Measurements from ENCODE around the gene TBC1D9. TPM values are rescaled to one million over a fixed set of nuclear protein-coding genes. Genes with fewer than 3 reads are reported as not detected.

Gene TBC1D9
- polyA plus RNA-seq, 1 of the 3 experiments (the other 2 are of a cell fraction) = 13.5 TPM

- TF ChIP-seq POLR2AphosphoS5 (IDR thresholded peaks at IDR 0.05; ENCODE audit: low read depth, low read length) (no peak), ELF1 (IDR thresholded peaks at IDR 0.05) (no peak), USF2 (IDR thresholded peaks at IDR 0.05; ENCODE audit: borderline replicate concordance, low read depth, low read length) (no peak), RCOR1 (IDR thresholded peaks at IDR 0.05; ENCODE audit: low read length) (no peak), NRF1 (IDR thresholded peaks at IDR 0.05; ENCODE audit: low read depth, low read length) (no peak), FOXJ3 (CRISPR knock-in tag; IDR thresholded peaks at IDR 0.05) (no peak), MXI1 (IDR thresholded peaks at IDR 0.05; ENCODE audit: low read depth, low read length) (no peak), YY1 (IDR thresholded peaks at IDR 0.05; ENCODE audit: low read depth) (no peak), USF1 (IDR thresholded peaks at IDR 0.05; ENCODE audit: borderline replicate concordance, low read depth) (no peak), MEF2A (IDR thresholded peaks at IDR 0.05; ENCODE audit: borderline replicate concordance, low read depth) (no peak), JUND (IDR thresholded peaks at IDR 0.05) (no peak)
Observed at GRCh38 chr4:140603286-140603685, 152.9 kb downstream of the TBC1D9 start (continued).

GRCh38 chr4:140602714-140603113, 153.5 kb downstream of the TBC1D9 start:
- POLR2A ChIA-PET = no interaction called here
- TF ChIP-seq YY1 (IDR thresholded peaks at IDR 0.05; ENCODE audit: low read depth) = no peak
- no peak for TF ChIP-seq FOXJ3 (CRISPR knock-in tag; IDR thresholded peaks at IDR 0.05)
- TF ChIP-seq GATA2 (CRISPR knock-in tag; IDR thresholded peaks at IDR 0.05) = no peak
- TF ChIP-seq ZBTB33 (IDR thresholded peaks at IDR 0.05; ENCODE audit: borderline replicate concordance, low read depth) = no peak
- no peak for TF ChIP-seq GABPA (IDR thresholded peaks at IDR 0.05; ENCODE audit: low read depth)
- TF ChIP-seq TCF12 (IDR thresholded peaks at IDR 0.05) = no peak
- TF ChIP-seq NFIC (IDR thresholded peaks at IDR 0.05; ENCODE audit: borderline replicate concordance) = no peak
- TF ChIP-seq USF1 (IDR thresholded peaks at IDR 0.05; ENCODE audit: borderline replicate concordance, low read depth) = no peak
- TF ChIP-seq SIN3A (IDR thresholded peaks at IDR 0.05; ENCODE audit: borderline replicate concordance, low read depth, low read length) = no peak
- TF ChIP-seq RAD21 (IDR thresholded peaks at IDR 0.05; ENCODE audit: low read length) = no peak
- TF ChIP-seq RCOR1 (IDR thresholded peaks at IDR 0.05; ENCODE audit: low read length) = no peak
- no peak for TF ChIP-seq PBX3 (IDR thresholded peaks at IDR 0.05)
- TF ChIP-seq CTCF (IDR thresholded peaks at IDR 0.05) = no peak
- no peak for TF ChIP-seq EP300 (IDR thresholded peaks at IDR 0.05; ENCODE audit: borderline replicate concordance in 1 of 2, low read depth in 1 of 2, low read length in 1 of 2)
- no peak for TF ChIP-seq RFX5 (IDR thresholded peaks at IDR 0.05; ENCODE audit: low read length)
- TF ChIP-seq TAF1 (IDR thresholded peaks at IDR 0.05; ENCODE audit: borderline replicate concordance, low read depth, low read length) = no peak
- no peak for TF ChIP-seq MAX (IDR thresholded peaks at IDR 0.05; ENCODE audit: low read depth)
- TF ChIP-seq JUND (IDR thresholded peaks at IDR 0.05) = no peak
- Histone ChIP-seq H3K27ac (ENCODE audit: low read depth in 2 of 2, low read length in 1 of 2) (no peak overlapping the region), H3K36me3 (replicated peaks in 1 of 2; ENCODE audit: control insufficient read depth in 1 of 2, insufficient read depth in 2 of 2, low read length in 1 of 2) (no peaks in the 10 kb centered on the region), H3K4me2 (no peak overlapping the region), H3K79me2 (ENCODE audit: insufficient read depth) (no peaks in the 10 kb centered on the region), H3K4me3 (ENCODE audit: low read depth in 2 of 2, low read length in 1 of 2) (no peak overlapping the region), H2AFZ (ENCODE audit: low read depth) (no peak overlapping the region), H3F3A (replicated peaks; ENCODE audit: insufficient read depth) (no peaks in the 10 kb centered on the region), H3K9me3 (no peaks in the 10 kb centered on the region), H3K9ac (no peak overlapping the region), H3K4me1 (ENCODE audit: control insufficient read depth in 1 of 2, insufficient read depth in 2 of 2, low read depth in 1 of 2, low read length in 1 of 2) (no peaks in the 10 kb centered on the region; a peak in 1 of 4 replicates), H3K27me3 (ENCODE audit: insufficient read depth) (peaks cover 8% of the 10 kb centered on the region; the same call in 1 of the 2 replicates), H4K20me1 (ENCODE audit: insufficient read depth) (no peaks in the 10 kb centered on the region), H3K9me2 (no peaks in the 10 kb centered on the region)
- no peak for DNase-seq
- CTCF ChIA-PET = interaction anchor here (13.0 kb wide), 1 partner anchor 242 kb away, joined by 171 read pairs; no protein-coding TSS in a partner anchor
- WGBS (ENCODE audit: low lambda C conversion rate) = 76% methylated on average over 2 of the region's 2 CpGs

Data from SK-N-SH (cell line).